H9 (cell line): ENCODE results near the gene OR52E8. TPM values are rescaled to one million over a fixed set of nuclear protein-coding genes. Genes with fewer than 3 reads are reported as not detected.

Experiments used
- DNase-seq: peaks from one replicate; pipeline ENCODE4 v3.0.0-alpha.2; 2017
- H2AFZ ChIP-seq: one replicate; pipeline ENCODE4 v1.6.1; 2013; ENCODE audit warnings: mild to moderate bottlenecking, low read length, control low read depth, moderate library complexity
- H2AK5ac ChIP-seq: 2 replicates; pipeline ENCODE4 v1.6.1; 2013; ENCODE audit warnings: low read length, control low read depth, mixed read lengths; ENCODE audit not compliant: insufficient read length
- H2BK120ac ChIP-seq: one replicate; pipeline ENCODE4 v1.6.1; 2013; ENCODE audit warnings: low read depth, mild to moderate bottlenecking, low read length, control low read depth, inconsistent platforms; ENCODE audit not compliant: poor library complexity, severe bottlenecking
- H2BK12ac ChIP-seq: 2 replicates; pipeline ENCODE4 v1.6.1; 2013; ENCODE audit warnings: low read length, control low read depth, mixed read lengths, low read depth; ENCODE audit not compliant: insufficient read length
- H2BK15ac ChIP-seq: 2 replicates; pipeline ENCODE4 v1.6.1; 2013; ENCODE audit warnings: low read depth, low read length, control low read depth
- H2BK20ac ChIP-seq: one replicate; pipeline ENCODE4 v1.6.1; 2013; ENCODE audit warnings: low read depth, mild to moderate bottlenecking, low read length, control low read depth, inconsistent platforms; ENCODE audit not compliant: poor library complexity, severe bottlenecking
- H2BK5ac ChIP-seq: 2 replicates; pipeline ENCODE4 v1.6.1; 2013; ENCODE audit warnings: low read length, control low read depth, mixed read lengths; ENCODE audit not compliant: insufficient read length
- H3K14ac ChIP-seq: 2 replicates; pipeline ENCODE4 v1.6.1; 2013; ENCODE audit warnings: low read length, control low read depth; ENCODE audit not compliant: insufficient read depth
- H3K18ac ChIP-seq: 2 replicates; pipeline ENCODE4 v1.6.1; 2013; ENCODE audit warnings: low read depth, mild to moderate bottlenecking, mixed read lengths, low read length, control low read depth; ENCODE audit not compliant: insufficient read length
- H3K23ac ChIP-seq: 2 replicates; pipeline ENCODE4 v1.6.1; 2013; ENCODE audit warnings: low read length, control low read depth, mixed read lengths, low read depth; ENCODE audit not compliant: insufficient read length
- H3K23me2 ChIP-seq: 2 replicates; pipeline ENCODE4 v1.6.1; 2013; ENCODE audit warnings: low read depth, mild to moderate bottlenecking, mixed read lengths, low read length, control low read depth; ENCODE audit not compliant: insufficient read length, poor library complexity, severe bottlenecking
- H3K27ac ChIP-seq: 2 replicates; pipeline ENCODE4 v1.5.1; 2013; ENCODE audit warnings: low read length, control low read depth, mixed read lengths, low read depth; ENCODE audit not compliant: insufficient read length
- H3K27me3 ChIP-seq: 2 replicates; pipeline ENCODE4 v1.6.1; 2013; ENCODE audit warnings: low read length, control low read depth, inconsistent platforms; ENCODE audit not compliant: insufficient read depth
- H3K4ac ChIP-seq: 2 replicates; pipeline ENCODE4 v1.6.1; 2013; ENCODE audit warnings: low read depth, mild to moderate bottlenecking, control low read depth, inconsistent platforms, low read length, moderate library complexity
- H3K4me1 ChIP-seq: 2 replicates; pipeline ENCODE4 v1.6.1; 2013; ENCODE audit warnings: low read length, control low read depth, inconsistent platforms; ENCODE audit not compliant: insufficient read depth
- H3K4me2 ChIP-seq: 2 replicates; pipeline ENCODE4 v1.6.1; 2013; ENCODE audit warnings: low read length, control low read depth, mixed read lengths; ENCODE audit not compliant: insufficient read length, insufficient read depth
- H3K56ac ChIP-seq: 2 replicates; pipeline ENCODE4 v1.6.1; 2013; ENCODE audit warnings: low read depth, mild to moderate bottlenecking, mixed read lengths, low read length, control low read depth; ENCODE audit not compliant: insufficient read length
- H3K79me1 ChIP-seq: 2 replicates; pipeline ENCODE4 v1.6.1; 2013; ENCODE audit warnings: low read depth, mild to moderate bottlenecking, moderate library complexity, low read length, control low read depth, inconsistent platforms; ENCODE audit not compliant: insufficient read depth, poor library complexity, severe bottlenecking
- H3K79me2 ChIP-seq: 2 replicates; pipeline ENCODE4 v1.6.1; 2013; ENCODE audit warnings: low read length, control low read depth, inconsistent platforms; ENCODE audit not compliant: insufficient read depth
- H3K9ac ChIP-seq: 2 replicates; pipeline ENCODE4 v1.6.1; 2013; ENCODE audit warnings: low read length, control low read depth, mixed read lengths; ENCODE audit not compliant: insufficient read length; ENCODE audit errors: extremely low read depth
- H3K9me3 ChIP-seq: one replicate; pipeline ENCODE4 v1.6.1; 2013; ENCODE audit warnings: low read depth, low read length, inconsistent platforms; ENCODE audit not compliant: control insufficient read depth
- H3T11ph ChIP-seq: one replicate; pipeline ENCODE4 v1.6.1; 2013; ENCODE audit warnings: mild to moderate bottlenecking, low read length, control low read depth, inconsistent platforms
- H4K20me1 ChIP-seq: one replicate; pipeline ENCODE4 v1.6.1; 2013; ENCODE audit not compliant: control insufficient read depth, insufficient read length, insufficient read depth
- H4K5ac ChIP-seq: 2 replicates; pipeline ENCODE4 v1.6.1; 2013; ENCODE audit warnings: low read depth, mild to moderate bottlenecking, mixed read lengths, low read length, control low read depth; ENCODE audit not compliant: insufficient read length
- H4K8ac ChIP-seq: replicated peaks from 2 replicates; pipeline ENCODE4 v1.6.1; 2013; ENCODE audit warnings: low read length, control low read depth, mixed read lengths, low read depth; ENCODE audit not compliant: insufficient read length
- H4K91ac ChIP-seq: 2 replicates; pipeline ENCODE4 v1.6.1; 2013; ENCODE audit warnings: low read depth, mild to moderate bottlenecking, moderate library complexity, mixed read lengths, low read length, control low read depth; ENCODE audit not compliant: insufficient read length
- H3K27ac Mint-ChIP-seq, 3 experiments: 2 replicates in 2 of 3; 3 replicates in 1 of 3; pipeline ENCODE4 v1.8.0; 2020 to 2021; ENCODE audit warnings: mixed read lengths in 3 of 3, mild to moderate bottlenecking in 1 of 3, moderate library complexity in 1 of 3
- H3K27me3 Mint-ChIP-seq: 2 replicates; pipeline ENCODE4 v1.8.0; 2021; ENCODE audit warnings: low read depth, mild to moderate bottlenecking, moderate library complexity, mixed read lengths
- H3K36me3 Mint-ChIP-seq, 3 experiments: 2 replicates in 2 of 3; 3 replicates in 1 of 3; pipeline ENCODE4 v1.8.0; 2020 to 2021; ENCODE audit warnings: low read depth in 3 of 3, mixed read lengths in 3 of 3; ENCODE audit not compliant: insufficient read depth in 1 of 3
- H3K4me1 Mint-ChIP-seq, 2 experiments: 2 replicates each; pipeline ENCODE4 v1.8.0; 2020; ENCODE audit warnings: mixed read lengths in 2 of 2
- H3K4me3 Mint-ChIP-seq, 2 experiments: 2 replicates in 1 of 2; 3 replicates in 1 of 2; pipeline ENCODE4 v1.8.0; 2020 to 2021; ENCODE audit warnings: mild to moderate bottlenecking in 2 of 2, mixed read lengths in 2 of 2, moderate library complexity in 1 of 2
- H3K9me3 Mint-ChIP-seq, 2 experiments: 2 replicates in 1 of 2; 3 replicates in 1 of 2; pipeline ENCODE4 v1.8.0; 2020; ENCODE audit warnings: mild to moderate bottlenecking in 2 of 2, mixed read lengths in 2 of 2, moderate library complexity in 1 of 2
- WGBS: extraction: QIAGEN DNeasy Blood & Tissue Kit; methylation state at CpG from one replicate; pipeline ENCODE4 v1.1.7; 2013; ENCODE audit warnings: missing lambda C conversion rate, low lambda C conversion rate, mixed read lengths; ENCODE audit not compliant: insufficient read length; ENCODE audit errors: extremely low coverage; 5-methylcytosine and 5-hydroxymethylcytosine counted together
- total RNA-seq: library from RNA; stranded (reverse); gene quantifications from 2 replicates; pipeline ENCODE4 v1.2.1, GENCODE V29; 2021
- TF ChIP-seq, protein P1 (sequence below): fragments of 200-600 bp; sonication (generic); conservative IDR thresholded peaks from 3 replicates; pipeline ENCODE4 v1.8.0; 2021; ENCODE audit warnings: antibody characterized with exemption, mild to moderate bottlenecking

The OR52E8 gene
- total RNA-seq, 1 experiment from 2014 or later = not detected

DNA sequence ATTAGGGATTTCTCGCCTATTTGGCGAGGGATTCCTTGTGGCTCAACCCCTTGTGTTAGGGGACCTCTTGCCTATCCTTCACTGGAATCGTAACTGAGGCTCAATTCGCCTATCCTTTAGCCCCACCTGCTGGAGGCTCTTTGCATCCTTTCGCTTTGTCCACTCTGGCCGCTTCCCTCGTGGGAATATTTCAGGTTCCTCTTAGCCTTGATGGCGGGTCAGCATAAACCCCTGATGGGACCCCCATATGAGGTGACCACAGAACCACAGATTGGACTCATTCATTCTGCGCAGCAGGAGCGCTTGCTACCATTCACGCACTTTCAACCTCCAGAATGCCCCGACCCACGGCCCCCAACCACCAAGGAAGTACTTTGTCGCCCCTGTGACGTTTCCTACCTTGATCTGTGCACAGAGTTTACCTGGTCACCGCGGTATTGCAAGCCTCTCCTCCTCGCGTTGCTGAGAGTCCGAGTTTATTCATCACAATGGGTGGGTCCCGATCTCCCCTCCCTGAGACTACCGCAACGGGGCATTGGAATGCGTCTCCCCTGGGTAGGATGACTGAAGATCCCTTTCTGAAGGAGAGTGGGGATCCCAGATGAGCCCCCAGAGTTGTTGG, 48.9 kb downstream of the OR52E8 start, which contains the start of gene OR52N2:
TSS of gene OR52N2 (plus strand) at position 425 of the 622 bp plus-strand sequence. CDS start 11,412 bp downstream, outside the sequence.
- peak within 1 kb of the TSS; percentile 65 for H3K4me2 ChIP-seq
- Mint-ChIP-seq H3K9me3 (peaks cover 4 to 5% of the 10 kb centered on the region in 2 experiments; a peak in 4 of 5 replicates), H3K4me3 (peak within 1 kb of the TSS; percentile 80), H3K4me1 (peaks cover 21 to 26% of the 10 kb centered on the region in 2 experiments), H3K36me3 (peaks cover 0 to 6% (median under 1%) of the 10 kb centered on the region in 3 experiments; a peak in 4 of 7 replicates), H3K27ac (peak within 1 kb of the TSS in 2 of 3 experiments; percentile 71 to 89; a peak in 4 of 7 replicates), H3K27me3 (peaks cover 2% of the 10 kb centered on the region; the same call in 1 of the 2 replicates)
- H3K27ac ChIP-seq = no peak within 1 kb of the TSS
- no peaks in the 10 kb centered on the region for H4K20me1 ChIP-seq
- H2AFZ ChIP-seq = no peak within 1 kb of the TSS
- no peak within 1 kb of the TSS for H4K5ac ChIP-seq
- no peak within 1 kb of the TSS for H4K8ac ChIP-seq
- TF ChIP-seq, protein P1, sequence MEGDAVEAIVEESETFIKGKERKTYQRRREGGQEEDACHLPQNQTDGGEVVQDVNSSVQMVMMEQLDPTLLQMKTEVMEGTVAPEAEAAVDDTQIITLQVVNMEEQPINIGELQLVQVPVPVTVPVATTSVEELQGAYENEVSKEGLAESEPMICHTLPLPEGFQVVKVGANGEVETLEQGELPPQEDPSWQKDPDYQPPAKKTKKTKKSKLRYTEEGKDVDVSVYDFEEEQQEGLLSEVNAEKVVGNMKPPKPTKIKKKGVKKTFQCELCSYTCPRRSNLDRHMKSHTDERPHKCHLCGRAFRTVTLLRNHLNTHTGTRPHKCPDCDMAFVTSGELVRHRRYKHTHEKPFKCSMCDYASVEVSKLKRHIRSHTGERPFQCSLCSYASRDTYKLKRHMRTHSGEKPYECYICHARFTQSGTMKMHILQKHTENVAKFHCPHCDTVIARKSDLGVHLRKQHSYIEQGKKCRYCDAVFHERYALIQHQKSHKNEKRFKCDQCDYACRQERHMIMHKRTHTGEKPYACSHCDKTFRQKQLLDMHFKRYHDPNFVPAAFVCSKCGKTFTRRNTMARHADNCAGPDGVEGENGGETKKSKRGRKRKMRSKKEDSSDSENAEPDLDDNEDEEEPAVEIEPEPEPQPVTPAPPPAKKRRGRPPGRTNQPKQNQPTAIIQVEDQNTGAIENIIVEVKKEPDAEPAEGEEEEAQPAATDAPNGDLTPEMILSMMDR = peak; percentile 94
- H2AK5ac ChIP-seq = no peak within 1 kb of the TSS
- H3K14ac ChIP-seq = no peak within 1 kb of the TSS
- H2BK5ac ChIP-seq = no peak within 1 kb of the TSS
- H3K4me1 ChIP-seq = no peaks in the 10 kb centered on the region
- no peaks in the 10 kb centered on the region for H3K9me3 ChIP-seq
- H2BK15ac ChIP-seq = no peak within 1 kb of the TSS
- peak within 1 kb of the TSS; percentile 20 for H3K9ac ChIP-seq
- no peak within 1 kb of the TSS for H3K4ac ChIP-seq
- no peak within 1 kb of the TSS for H3K23ac ChIP-seq
- H3K56ac ChIP-seq = no peak within 1 kb of the TSS
- no peaks in the 10 kb centered on the region for H3K79me1 ChIP-seq
- no peak within 1 kb of the TSS for H2BK20ac ChIP-seq
- no peaks in the 10 kb centered on the region for H3K23me2 ChIP-seq
- H3K27me3 ChIP-seq = no peaks in the 10 kb centered on the region
- H2BK120ac ChIP-seq = no peak within 1 kb of the TSS
- peak; percentile 77 for DNase-seq
- H3K79me2 ChIP-seq = no peaks in the 10 kb centered on the region
- H3T11ph ChIP-seq = no peak within 1 kb of the TSS
- H4K91ac ChIP-seq = no peak within 1 kb of the TSS
- H2BK12ac ChIP-seq = no peak within 1 kb of the TSS
- no peak within 1 kb of the TSS for H3K18ac ChIP-seq
- no CpG with 5 or more reads among the region's 24 CpGs for WGBS
